HepG2 (cell line): ENCODE measurements around the gene FAM174B. TPM values are rescaled to one million over a fixed set of nuclear protein-coding genes. Genes with fewer than 3 reads are reported as not detected.

Experiments used
- ATAC-seq: fragments of 200-7000 bp; cut with Tn5 transposase; 3 replicates; pipeline ENCODE4 v1.9.1; 2020; ENCODE audit warnings: mild to moderate bottlenecking, moderate library complexity
- BruUV-seq: library from RNA; stranded (reverse); fragments of 400-500 nt; replicated peaks from 2 replicates; lab custom pipeline; 2021; lab: Mats Ljungman, UMichigan
- CTCF ChIA-PET: fragments of 300-600 bp; formaldehyde crosslinking; extraction: SDS; loops from one replicate; lab custom pipeline; 2021; ENCODE audit warnings: low total read pairs, inconsistent platforms, low intra/inter-chr PET ratio; lab: Yijun Ruan, JAX
- POLR2A ChIA-PET: fragments of 350-600 bp; sonication (Branson Sonifier 250); formaldehyde crosslinking; loops from one replicate; lab custom pipeline; 2020; ENCODE audit warnings: antibody characterized with exemption, inconsistent platforms; lab: Yijun Ruan, JAX
- DNase-seq: peaks from one replicate; pipeline ENCODE4 v3.0.0-alpha.2; 2015; ENCODE audit warnings: low spot score
- FAIRE-seq: peaks from 3 replicates; lab custom pipeline; 2011; peaks lifted over from hg19 to GRCh38; lab: Jason Lieb, UNC
- H2AFZ ChIP-seq: one replicate; pipeline ENCODE4 v1.6.1; 2011; ENCODE audit warnings: low read length, inconsistent platforms
- H3K27ac ChIP-seq: fragments of 300-600 bp; 3 replicates; pipeline ENCODE4 v1.8.0; 2011; ENCODE audit warnings: mixed run types, mild to moderate bottlenecking, mixed read lengths, low read length, inconsistent platforms; ENCODE audit not compliant: insufficient read depth; ENCODE audit errors: extremely low read length
- H3K27me3 ChIP-seq, 2 experiments: fragments of 200-600 bp in 1 of 2; 2 replicates in 1 of 2; 3 replicates in 1 of 2; pipeline versions ENCODE4 v1.6.0 to v1.8.0; 2011; ENCODE audit warnings: low read length in 2 of 2, mild to moderate bottlenecking in 2 of 2, moderate library complexity in 2 of 2, inconsistent platforms in 1 of 2; ENCODE audit not compliant: insufficient read depth in 2 of 2, control insufficient read depth in 1 of 2
- H3K36me3 ChIP-seq, 2 experiments: fragments of 200-600 bp in 1 of 2; replicated peaks in 1 of 2; 2 replicates in 1 of 2; 3 replicates in 1 of 2; pipeline versions ENCODE4 v1.5.1 to v1.8.0; 2011; ENCODE audit warnings: low read length in 2 of 2, inconsistent platforms in 1 of 2; ENCODE audit not compliant: insufficient read depth in 2 of 2, control insufficient read depth in 1 of 2
- H3K4me1 ChIP-seq: 2 replicates; pipeline ENCODE4 v1.5.1; 2012; ENCODE audit warnings: low read length, inconsistent platforms; ENCODE audit not compliant: insufficient read depth
- H3K4me2 ChIP-seq: 2 replicates; pipeline ENCODE4 v1.6.0; 2011; ENCODE audit warnings: low read depth, low read length, inconsistent platforms
- H3K4me3 ChIP-seq, 3 experiments: fragments of 200-600 bp in 1 of 3; sonication (generic), shearing (Covaris generic) in 1 of 3; replicated peaks in 1 of 3; 2 replicates each; pipeline ENCODE4 v1.5.1; 2011 to 2016; ENCODE audit warnings: low read length in 3 of 3, inconsistent platforms in 2 of 3, low read depth in 2 of 3, mild to moderate bottlenecking in 2 of 3, control low read depth in 1 of 3, mixed read lengths in 1 of 3; ENCODE audit not compliant: insufficient read depth in 1 of 3
- H3K79me2 ChIP-seq: one replicate; pipeline ENCODE4 v1.6.1; 2011; ENCODE audit warnings: low read length, inconsistent platforms; ENCODE audit not compliant: insufficient read depth
- H3K9ac ChIP-seq: 2 replicates; pipeline ENCODE4 v1.6.0; 2011; ENCODE audit warnings: mild to moderate bottlenecking, low read depth, low read length, inconsistent platforms; ENCODE audit not compliant: insufficient read depth
- H3K9me3 ChIP-seq: 2 replicates; pipeline ENCODE4 v1.5.1; 2012; ENCODE audit warnings: mild to moderate bottlenecking, low read length
- H4K20me1 ChIP-seq: 2 replicates; pipeline ENCODE4 v1.6.0; 2011; ENCODE audit warnings: inconsistent platforms, mild to moderate bottlenecking, low read length, moderate library complexity; ENCODE audit not compliant: insufficient read depth
- BRF2 ChIP-seq: sonication (generic); formaldehyde crosslinking; IDR thresholded peaks from 2 replicates; pipeline ENCODE4 v1.8.1; 2022; ENCODE audit warnings: mild to moderate bottlenecking, missing genetic modification reagents
- GPN1 ChIP-seq: sonication (generic); formaldehyde crosslinking; IDR thresholded peaks from 2 replicates; pipeline ENCODE4 v1.5.1; 2020; ENCODE audit warnings: missing genetic modification reagents, borderline replicate concordance
- HNF4A ChIP-seq: sonication (generic); formaldehyde crosslinking; IDR thresholded peaks from 2 replicates; pipeline ENCODE4 v1.4.0; 2020; ENCODE audit warnings: missing genetic modification reagents
- MAFF ChIP-seq: IDR thresholded peaks from 2 replicates; pipeline ENCODE4 v1.6.1; 2011; ENCODE audit warnings: low read depth, low read length, improper control_type of control experiment
- NFAT5 ChIP-seq: sonication (generic); formaldehyde crosslinking; IDR thresholded peaks from 2 replicates; pipeline ENCODE4 v1.4.0; 2020; ENCODE audit warnings: missing genetic modification reagents
- NFKBIZ ChIP-seq: IDR thresholded peaks from 2 replicates; pipeline ENCODE4 v1.6.1; 2018; ENCODE audit warnings: missing genetic modification reagents, missing compliant biosample characterization
- ZFAT ChIP-seq: sonication (generic); formaldehyde crosslinking; conservative IDR thresholded peaks from 2 replicates; pipeline ENCODE4 v1.8.1; 2023; ENCODE audit warnings: missing genetic modification reagents, inconsistent platforms
- ZNF318 ChIP-seq: sonication (generic); formaldehyde crosslinking; IDR thresholded peaks from 2 replicates; pipeline ENCODE4 v1.4.0; 2020; ENCODE audit warnings: mild to moderate bottlenecking, missing genetic modification reagents
- ZNF652 ChIP-seq: IDR thresholded peaks from 2 replicates; pipeline ENCODE4 v1.6.1; 2016; ENCODE audit warnings: low read depth, borderline replicate concordance
- WGBS: methylation state at CpG from one replicate; pipeline ENCODE4 v1.1.6; 2017; ENCODE audit warnings: low lambda C conversion rate; 5-methylcytosine and 5-hydroxymethylcytosine counted together
- in situ Hi-C: cut with HindIII; loops from 2 replicates; pipeline ENCODE4 v1.10.0; 2017; ENCODE audit warnings: low pct_unique_long_range_greater_than_20kb; ENCODE audit not compliant: extremely low pct_ligation_motif_present
- intact Hi-C: fragments of 100-400 bp; cut with micrococcal nuclease; formaldehyde crosslinking; loops from one replicate; pipeline ENCODE4 v1.10.0; 2022; ENCODE audit not compliant: unreplicated experiment
- polyA plus RNA-seq, 8 experiments: library from polyadenylated mRNA; depleted of rRNA in 3 of 8; stranded (reverse) in 7 of 8; unstranded in 1 of 8; fragments of >200 nt; fragmentation: Illumina TruSeq in 4 of 8; extraction: Trizol in 4 of 8; gene quantifications; 2 replicates each; pipeline versions ENCODE4 v1.2.1 to v1.2.3, GENCODE V29; 2011 to 2016; ENCODE audit warnings: low read depth in 4 of 8, missing spikeins in 1 of 8, mixed read lengths in 1 of 8; ENCODE audit not compliant: insufficient read depth in 1 of 8
- total RNA-seq, 5 experiments: library from RNA; depleted of rRNA; stranded (reverse); fragments of >200 nt; fragmentation: Illumina TruSeq; extraction: Trizol; gene quantifications; 2 replicates each; pipeline ENCODE4 v1.2.3, GENCODE V29; 2016; ENCODE audit warnings: low read depth in 1 of 5

Gene FAM174B
- total and polyA plus RNA-seq, 2 of the 13 experiments (the other 11 are each of a cell fraction or from before 2014, with no cell fraction given) = 0.90 to 2.1 TPM

- TF ChIP-seq BRF2 = no peak
Observed at GRCh38 chr15:92570391-92570790, 85.2 kb downstream of the FAM174B start (continued).

- H2AFZ ChIP-seq = no peak overlapping the region
- no peaks in the 10 kb centered on the region for H3K4me1 ChIP-seq
- CTCF ChIA-PET = no interaction called here
- H3K27ac ChIP-seq = no peak overlapping the region
- H3K4me3 ChIP-seq = no peak overlapping the region
- no peaks in the 10 kb centered on the region for H3K79me2 ChIP-seq
- no peaks in the 10 kb centered on the region for H3K36me3 ChIP-seq
- H4K20me1 ChIP-seq = no peaks in the 10 kb centered on the region
- no peak for DNase-seq
- no peaks in the 10 kb centered on the region for H3K9me3 ChIP-seq
- ATAC-seq = no peak
- in situ Hi-C loops = no loop called here
- H3K9ac ChIP-seq = no peak overlapping the region
- H3K4me2 ChIP-seq = no peak overlapping the region
- intact Hi-C loops = no loop called here
- POLR2A ChIA-PET = no interaction called here
- FAIRE-seq = no peak
- BruUV-seq = no TSS peak
- WGBS = 31% methylated on average over 3 of the region's 3 CpGs
- peaks cover 0 to 26% of the 10 kb centered on the region in 2 experiments; a peak in 2 of 5 replicates for H3K27me3 ChIP-seq
- TF ChIP-seq GPN1 (no peak), ZNF318 (CRISPR knock-in tag) (no peak), NFAT5 (CRISPR knock-in tag) (no peak), HNF4A (CRISPR knock-in tag) (no peak), NFKBIZ (CRISPR knock-in tag) (no peak), ZNF652 (CRISPR knock-in tag) (no peak), MAFF (no peak), ZFAT (CRISPR knock-in tag) (no peak)
Observed at GRCh38 chr15:92569778-92570177, 85.8 kb downstream of the FAM174B start.
